Stimulated activated CD4-positive, alpha-beta T cell treated with anti-CD3 and anti-CD28 coated beads, Interleukin-2, amount 100 ng/mL, for 4 hours (primary cell): Measurements from ENCODE around the gene PAFAH1B2.

Source experiments
- DNase-seq: peaks from one replicate; pipeline ENCODE4 v3.0.0-alpha.2; 2020; ENCODE audit warnings: low read depth

Gene PAFAH1B2

GRCh38 chr11:117221775-117222517 lies 77.9 kb downstream of the PAFAH1B2 start:
- DNase-seq: no peak

DNA sequence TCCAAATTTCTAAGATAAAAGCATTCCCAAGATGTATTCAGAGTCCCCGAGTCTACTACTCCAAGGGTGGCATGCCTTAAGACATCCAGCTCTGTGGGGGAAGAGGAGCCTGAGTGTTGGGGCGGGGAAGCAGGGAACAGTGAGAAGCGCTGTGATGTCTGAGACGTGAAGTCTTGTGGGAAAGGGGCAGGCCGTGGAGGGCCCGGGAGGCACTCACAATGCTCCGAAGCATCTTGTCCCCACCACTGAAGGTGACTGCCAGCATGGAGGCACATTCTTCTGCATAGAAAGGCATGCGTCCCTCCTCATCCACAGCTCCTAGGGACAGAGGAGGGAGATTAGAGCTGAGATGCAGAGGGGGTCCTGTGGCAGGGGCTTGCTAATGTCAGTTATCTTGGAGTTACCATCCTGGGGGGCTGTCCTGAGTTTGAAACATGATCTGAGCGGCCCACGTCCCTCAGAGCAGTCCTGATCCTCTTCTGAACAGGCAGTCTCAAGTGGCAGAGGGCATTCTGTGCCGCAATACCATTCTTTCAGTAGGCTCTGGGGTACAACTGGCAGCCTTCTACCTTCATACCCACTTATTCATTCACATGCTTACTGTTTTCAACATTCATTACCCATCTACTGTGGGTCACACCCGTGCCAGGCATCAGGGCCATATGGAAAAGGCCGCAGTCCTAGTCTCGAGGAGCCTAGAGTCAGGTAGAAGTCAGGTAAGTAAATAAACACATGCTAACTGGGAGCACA lies 79.1 kb downstream of the PAFAH1B2 start:
- no peak for DNase-seq

DNA sequence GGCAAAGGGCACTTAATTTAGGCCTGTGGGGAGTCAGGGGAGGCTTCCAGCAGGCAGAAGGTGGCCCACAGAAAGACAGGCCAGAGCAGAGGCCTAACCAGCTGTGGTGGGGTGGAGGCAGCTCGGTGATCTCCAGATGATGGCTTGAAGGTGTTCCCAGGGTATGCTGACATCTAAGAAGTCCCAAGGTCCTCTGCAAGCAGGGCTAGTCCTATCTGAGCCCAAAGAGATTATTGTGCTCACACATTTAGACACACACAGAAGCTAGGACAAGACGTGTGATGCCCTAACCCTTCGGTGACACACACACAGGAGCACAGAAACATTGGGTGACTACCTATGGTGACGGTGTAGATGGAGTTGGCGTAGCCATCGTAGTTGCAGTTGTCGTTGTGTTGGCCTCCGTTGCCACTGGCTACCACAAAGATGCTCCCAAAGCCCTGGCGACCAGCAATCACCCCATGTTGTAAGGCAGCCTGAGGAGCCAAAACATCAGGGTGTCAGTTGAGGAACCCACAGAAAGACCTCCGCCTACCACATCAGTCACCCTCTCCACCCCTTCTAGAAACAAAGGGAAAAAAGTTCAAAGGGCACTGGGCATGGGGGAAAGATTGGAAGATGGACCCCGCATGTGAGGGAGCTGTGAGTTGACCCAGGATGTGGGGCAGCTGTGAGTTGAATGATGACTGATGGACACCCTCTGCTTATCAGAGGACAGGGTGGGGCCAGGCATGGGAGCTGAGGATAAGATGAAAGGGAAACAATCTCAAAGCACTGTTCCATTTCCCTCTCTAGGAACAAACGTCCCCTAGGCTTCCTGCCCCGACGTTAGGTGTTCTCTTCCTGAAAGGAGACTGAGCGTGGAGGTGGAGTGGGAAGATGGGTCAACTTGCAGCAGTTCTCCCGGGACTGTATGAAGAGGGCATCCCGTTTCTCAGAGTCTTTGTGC lies 79.9 kb downstream of the PAFAH1B2 start:
- DNase-seq: no peak

- no peak for DNase-seq
These were observed 81.6 kb downstream of the PAFAH1B2 start for GRCh38 chr11:117225553-117226170.
